ENCODE data around the gene ACAD10.

The ACAD10 gene

GRCh38 chr12:111715279-111715678 lies 29.4 kb downstream of the ACAD10 start:
- no peak for TF ChIP-seq ZNF549 (tag by site-specific recombination; IDR thresholded peaks at IDR 0.05)
- no peak for TF ChIP-seq ZNF530 (tag by site-specific recombination; IDR thresholded peaks at IDR 0.05; ENCODE audit: low read depth)
- TF ChIP-seq ZSCAN5A (tag by site-specific recombination; IDR thresholded peaks at IDR 0.05), result no peak
- TF ChIP-seq OSR2 (tag by site-specific recombination; IDR thresholded peaks at IDR 0.05), result no peak
- no peak for TF ChIP-seq ZNF202 (tag by site-specific recombination; IDR thresholded peaks at IDR 0.05; ENCODE audit: borderline replicate concordance)
- no peak for TF ChIP-seq GFI1B (tag by site-specific recombination; IDR thresholded peaks at IDR 0.05)
- TF ChIP-seq ZNF768 (tag by site-specific recombination; IDR thresholded peaks at IDR 0.05), result no peak
- no peak for TF ChIP-seq ZNF792 (tag by site-specific recombination; IDR thresholded peaks at IDR 0.05)
- no peak for TF ChIP-seq ZNF837 (tag by site-specific recombination; IDR thresholded peaks at IDR 0.05)
- TF ChIP-seq ZNF398 (tag by site-specific recombination; IDR thresholded peaks at IDR 0.05), result no peak
- TF ChIP-seq HOXD13 (CRISPR knock-in tag; IDR thresholded peaks at IDR 0.05; ENCODE audit: borderline replicate concordance), result no peak
- TF ChIP-seq ELK4 (IDR thresholded peaks at IDR 0.05; ENCODE audit: borderline replicate concordance, low read depth, low read length), result no peak
- no peak for TF ChIP-seq WT1 (tag by site-specific recombination; IDR thresholded peaks at IDR 0.05)
- no peak for TF ChIP-seq AEBP2 (tag by site-specific recombination; IDR thresholded peaks at IDR 0.05; ENCODE audit: borderline replicate concordance)
- no peak for TF ChIP-seq HOXA7 (CRISPR knock-in tag; IDR thresholded peaks at IDR 0.05; ENCODE audit: borderline replicate concordance)
- no peak for TF ChIP-seq ZNF26 (tag by site-specific recombination; IDR thresholded peaks at IDR 0.05)
- no peak for TF ChIP-seq PRDM2 (tag by site-specific recombination; IDR thresholded peaks at IDR 0.05; ENCODE audit: borderline replicate concordance)
- no peak for TF ChIP-seq ZNF623 (tag by site-specific recombination; IDR thresholded peaks at IDR 0.05)
- POLR2A ChIA-PET, result no interaction called here
- H3K27ac ChIP-seq (ENCODE audit: extremely low read depth, low read depth, low read length), result peak overlapping the region; percentile 17; the same call in 1 of the 2 replicates
- H3K4me1 ChIP-seq (ENCODE audit: control insufficient read depth, insufficient read depth, low read length), result no peaks in the 10 kb centered on the region
- CTCF ChIA-PET, result no interaction called here
- peaks cover 34 to 37% of the 10 kb centered on the region in 2 experiments; a peak in 2 of 3 replicates for H3K36me3 ChIP-seq (ENCODE audit: control insufficient read depth in 2 of 2, insufficient read depth in 1 of 2, low read length in 2 of 2)
- H3K4me3 ChIP-seq (ENCODE audit: low read depth, low read length), result no peak overlapping the region
- no peaks in the 10 kb centered on the region for H3K9me3 ChIP-seq (ENCODE audit: control insufficient read depth, insufficient read depth, low read depth, low read length)

All from HEK293 (cell line).